AG04450 (cell line): ENCODE results near the gene RFC4. TPM values are rescaled to one million over a fixed set of nuclear protein-coding genes. Genes with fewer than 3 reads are reported as not detected.
A peak's percentile ranks its signal among the peaks of the same experiment; 100 is the strongest.

Experiments
- CTCF ChIA-PET: fragments of 300-600, 350-600 bp; formaldehyde crosslinking; extraction: SDS; loops from one replicate; lab custom pipeline; 2022; ENCODE audit warnings: antibody characterized with exemption, inconsistent platforms; lab: Charles Lee
- POLR2A ChIA-PET: fragments of 350-600 bp; formaldehyde crosslinking; extraction: SDS; loops from one replicate; lab custom pipeline; 2021; ENCODE audit warnings: antibody characterized with exemption, inconsistent platforms; lab: Yijun Ruan, JAX
- DNase-seq: peaks from one replicate; pipeline ENCODE4 v3.0.0-alpha.2; 2011; ENCODE audit warnings: low read depth, low spot score
- H3K27ac ChIP-seq: one replicate; pipeline ENCODE4 v1.5.1; 2012; ENCODE audit warnings: low read depth, low read length, control low read depth
- H3K27me3 ChIP-seq: one replicate; pipeline ENCODE4 v1.6.0; 2012; ENCODE audit warnings: low read length; ENCODE audit not compliant: control insufficient read depth, insufficient read depth
- H3K4me3 ChIP-seq: 2 replicates; pipeline ENCODE4 v1.5.1; 2011; ENCODE audit warnings: mild to moderate bottlenecking, low read depth, low read length, control low read depth
- H3K9me3 ChIP-seq: 2 replicates; pipeline ENCODE4 v1.5.1; 2012; ENCODE audit warnings: low read length; ENCODE audit not compliant: control insufficient read depth, insufficient read depth
- polyA plus RNA-seq: library from polyadenylated mRNA; depleted of rRNA; stranded (reverse); fragments of >200 nt; gene quantifications from 2 replicates; pipeline ENCODE4 v1.2.3, GENCODE V29; 2011
- TF ChIP-seq, protein P1 (sequence below): IDR thresholded peaks from 2 replicates; pipeline ENCODE4 v1.5.1; 2011; ENCODE audit warnings: low read depth, low read length, control low read depth, inconsistent platforms

Gene RFC4
- polyA plus RNA-seq, 1 experiment = 9.4 TPM

DNA sequence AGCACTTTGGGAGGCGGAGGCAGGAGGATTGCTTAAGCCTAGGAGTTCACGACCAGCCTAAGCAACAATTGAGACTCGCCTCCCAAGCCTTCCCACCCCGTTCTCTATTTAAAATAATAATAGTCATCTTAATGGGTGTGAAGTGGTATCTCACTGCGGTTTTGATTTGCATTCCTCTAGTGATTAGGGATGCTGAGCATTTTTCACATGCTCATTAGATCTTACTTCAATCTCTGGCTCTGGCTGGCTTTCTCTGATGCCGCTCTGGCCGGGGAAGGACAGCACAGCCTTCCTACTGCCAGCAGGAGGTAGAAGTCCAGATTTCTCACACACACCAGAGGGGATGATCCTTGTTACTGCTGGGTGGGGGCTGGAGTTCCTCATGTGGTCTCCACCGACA is 30.3 kb downstream of the RFC4 start:
- CTCF ChIA-PET = interaction anchor here (1.1 kb wide), 1 partner anchor 161 kb away, joined by 4 read pairs; no protein-coding TSS in a partner anchor
- no peak overlapping the region for H3K27ac ChIP-seq
- TF ChIP-seq, protein P1, sequence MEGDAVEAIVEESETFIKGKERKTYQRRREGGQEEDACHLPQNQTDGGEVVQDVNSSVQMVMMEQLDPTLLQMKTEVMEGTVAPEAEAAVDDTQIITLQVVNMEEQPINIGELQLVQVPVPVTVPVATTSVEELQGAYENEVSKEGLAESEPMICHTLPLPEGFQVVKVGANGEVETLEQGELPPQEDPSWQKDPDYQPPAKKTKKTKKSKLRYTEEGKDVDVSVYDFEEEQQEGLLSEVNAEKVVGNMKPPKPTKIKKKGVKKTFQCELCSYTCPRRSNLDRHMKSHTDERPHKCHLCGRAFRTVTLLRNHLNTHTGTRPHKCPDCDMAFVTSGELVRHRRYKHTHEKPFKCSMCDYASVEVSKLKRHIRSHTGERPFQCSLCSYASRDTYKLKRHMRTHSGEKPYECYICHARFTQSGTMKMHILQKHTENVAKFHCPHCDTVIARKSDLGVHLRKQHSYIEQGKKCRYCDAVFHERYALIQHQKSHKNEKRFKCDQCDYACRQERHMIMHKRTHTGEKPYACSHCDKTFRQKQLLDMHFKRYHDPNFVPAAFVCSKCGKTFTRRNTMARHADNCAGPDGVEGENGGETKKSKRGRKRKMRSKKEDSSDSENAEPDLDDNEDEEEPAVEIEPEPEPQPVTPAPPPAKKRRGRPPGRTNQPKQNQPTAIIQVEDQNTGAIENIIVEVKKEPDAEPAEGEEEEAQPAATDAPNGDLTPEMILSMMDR = no peak
- POLR2A ChIA-PET = no interaction called here
- DNase-seq = no peak
- no peaks in the 10 kb centered on the region for H3K9me3 ChIP-seq
- H3K27me3 ChIP-seq = no peaks in the 10 kb centered on the region
- H3K4me3 ChIP-seq = no peak overlapping the region

DNA sequence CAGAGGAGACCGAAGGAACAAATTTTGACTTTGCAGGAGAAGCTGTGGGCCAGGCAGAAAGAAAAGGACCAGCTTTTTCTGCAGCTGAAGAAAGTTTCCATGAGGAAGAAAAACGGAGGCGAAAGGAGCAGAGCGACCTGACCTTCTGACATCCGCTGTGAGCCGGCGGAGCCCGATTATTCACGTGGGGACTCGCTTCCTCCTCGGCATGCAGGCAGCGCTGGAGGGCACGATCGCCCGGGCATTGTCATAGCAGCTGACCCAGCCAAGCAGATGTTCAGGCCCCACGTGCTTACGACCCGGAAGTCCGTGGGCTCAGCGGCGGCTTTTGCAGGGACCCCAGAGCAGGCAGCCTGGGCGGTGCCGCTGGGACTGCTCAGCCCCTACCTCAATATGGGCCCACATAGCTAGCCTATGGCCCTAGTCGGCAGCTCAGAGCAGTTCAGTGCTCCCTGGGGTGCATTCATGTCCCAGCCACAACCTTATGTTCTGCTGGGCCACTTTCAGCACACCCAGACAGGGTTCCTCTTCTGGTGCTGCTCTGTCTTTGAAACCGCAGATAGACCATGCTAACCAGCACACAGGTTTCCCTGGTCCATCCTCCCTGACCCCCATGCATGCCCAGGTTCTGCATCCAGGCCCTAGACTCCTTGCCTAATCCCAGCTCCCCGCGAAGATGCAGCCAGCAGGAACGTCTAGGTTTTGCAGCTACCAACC is 33.4 kb downstream of the RFC4 start:
- CTCF ChIA-PET = interaction anchor here (1.3 to 2.2 kb wide), 3 partner anchors 49 to 158 kb away, joined by 3 to 10 read pairs (median 9); no protein-coding TSS in a partner anchor
- Histone ChIP-seq H3K27ac (no peak overlapping the region), H3K9me3 (no peaks in the 10 kb centered on the region), H3K27me3 (no peaks in the 10 kb centered on the region), H3K4me3 (peak overlapping the region; percentile 39)
- TF ChIP-seq, protein P1 = no peak
- DNase-seq = no peak
- POLR2A ChIA-PET = interaction anchor here (2.6 kb wide), 1 partner anchor 10 kb away, joined by 24 read pairs; the partner anchor contains the start of gene EIF4A2

DNA sequence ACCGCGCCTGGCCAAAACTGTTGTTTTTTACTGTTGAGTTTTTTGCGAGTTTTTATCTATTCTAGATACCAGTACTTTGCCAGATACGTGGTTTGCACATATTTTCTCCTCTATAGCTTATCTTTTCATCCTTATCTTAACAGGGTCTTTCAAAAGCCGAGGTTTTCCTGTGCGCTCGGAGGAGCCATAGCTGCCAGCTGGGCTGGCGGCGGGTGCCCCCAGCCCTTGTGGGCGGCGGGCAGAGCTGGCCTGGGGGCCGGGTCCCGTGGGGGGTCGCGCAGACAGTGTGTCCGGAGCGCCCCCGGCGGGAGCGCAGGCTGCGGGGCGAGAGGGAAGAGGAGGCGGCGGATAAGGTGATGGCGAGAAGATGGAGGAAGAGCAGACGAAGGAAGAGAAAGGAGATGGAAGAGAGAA is 34.0 kb downstream of the RFC4 start:
- H3K27me3 ChIP-seq = no peaks in the 10 kb centered on the region
- H3K4me3 ChIP-seq = peak overlapping the region; percentile 39
- TF ChIP-seq, protein P1 = no peak
- CTCF ChIA-PET = interaction anchor here (1.3 to 2.2 kb wide), 3 partner anchors 50 to 157 kb away, joined by 3 to 10 read pairs (median 9); no protein-coding TSS in a partner anchor
- no peaks in the 10 kb centered on the region for H3K9me3 ChIP-seq
- POLR2A ChIA-PET = interaction anchor here (2.6 kb wide), 1 partner anchor 11 kb away, joined by 24 read pairs; the partner anchor contains the start of gene EIF4A2
- DNase-seq = no peak
- no peak overlapping the region for H3K27ac ChIP-seq

DNA sequence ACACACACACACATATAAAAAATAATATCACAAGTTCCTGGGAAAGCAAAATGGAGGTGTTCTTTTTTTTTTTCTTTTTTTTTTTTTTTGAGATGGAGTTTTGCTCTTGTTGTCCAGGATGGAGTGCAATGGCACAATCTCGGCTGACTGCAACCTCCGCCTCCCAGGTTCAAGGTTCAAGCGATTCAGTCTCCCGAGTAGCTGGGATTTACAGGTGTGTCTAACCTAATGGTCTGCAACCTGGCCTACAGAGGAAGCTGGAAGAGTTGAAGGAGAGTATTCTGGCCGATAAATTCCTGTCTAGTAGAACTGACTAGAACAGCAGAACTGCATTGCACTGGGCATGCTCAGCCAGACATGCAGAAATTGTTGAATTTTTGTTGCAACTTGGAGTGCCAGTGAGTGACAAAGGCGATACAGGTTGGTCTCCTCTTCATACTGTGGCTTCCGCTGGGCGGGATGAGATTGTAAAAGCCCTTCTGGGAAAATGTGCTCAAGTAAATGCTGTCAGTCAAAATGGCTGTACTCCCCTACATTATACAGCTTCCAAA is 45.3 kb downstream of the RFC4 start:
- CTCF ChIA-PET = no interaction called here
- H3K27ac ChIP-seq = no peak overlapping the region
- no peak overlapping the region for H3K4me3 ChIP-seq

More for the DNA sequence above, 45.3 kb downstream of the RFC4 start:
- Histone ChIP-seq H3K9me3 (no peaks in the 10 kb centered on the region; the same call in 1 of the 2 replicates), H3K27me3 (no peaks in the 10 kb centered on the region)
- POLR2A ChIA-PET = no interaction called here
- TF ChIP-seq, protein P1 = no peak
- no peak for DNase-seq
